WTC11 (cell line): ENCODE measurements around the gene PRR33. TPM values are rescaled to one million over a fixed set of nuclear protein-coding genes. Genes with fewer than 3 reads are reported as not detected.

Experiments used
- ATAC-seq: fragments of 200-7000 bp; cut with Tn5 transposase; 2 replicates; pipeline ENCODE4 v1.10.0; 2021; ENCODE audit warnings: mild to moderate bottlenecking, moderate library complexity
- CTCF ChIA-PET: fragments of 300-600 bp; sonication (Branson Sonifier 250); formaldehyde crosslinking; loops from one replicate; lab custom pipeline; 2021; ENCODE audit warnings: antibody characterized with exemption; lab: Charles Lee
- POLR2A ChIA-PET: fragments of 350-600 bp; sonication (Branson Sonifier 250); formaldehyde crosslinking; loops from one replicate; lab custom pipeline; 2021; ENCODE audit warnings: antibody characterized with exemption; lab: Charles Lee
- DNase-seq: peaks from one replicate; pipeline ENCODE4 v3.0.0; 2021; ENCODE audit warnings: low spot score
- H3K27ac Mint-ChIP-seq: 2 replicates; pipeline ENCODE4 v1.8.0; 2021; ENCODE audit warnings: mixed read lengths
- H3K27me3 Mint-ChIP-seq: 2 replicates; pipeline ENCODE4 v1.8.0; 2021; ENCODE audit warnings: low read depth, mild to moderate bottlenecking, moderate library complexity, mixed read lengths
- H3K36me3 Mint-ChIP-seq: 2 replicates; pipeline ENCODE4 v1.8.0; 2021; ENCODE audit warnings: mixed read lengths
- H3K4me1 Mint-ChIP-seq: 2 replicates; pipeline ENCODE4 v1.8.0; 2022; ENCODE audit warnings: mixed read lengths
- H3K4me3 Mint-ChIP-seq: 2 replicates; pipeline ENCODE4 v1.8.0; 2021; ENCODE audit warnings: mild to moderate bottlenecking, moderate library complexity, mixed read lengths
- H3K9me3 Mint-ChIP-seq: 2 replicates; pipeline ENCODE4 v1.8.0; 2021; ENCODE audit warnings: mixed read lengths
- CBFB ChIP-seq: sonication (generic); formaldehyde crosslinking; IDR thresholded peaks from 2 replicates; pipeline ENCODE4 v1.8.1; 2022; ENCODE audit warnings: mild to moderate bottlenecking, low read depth, missing genetic modification reagents
- E2F1 ChIP-seq: sonication (generic); formaldehyde crosslinking; IDR thresholded peaks from 2 replicates; pipeline ENCODE4 v1.8.0; 2022; ENCODE audit warnings: mild to moderate bottlenecking, missing genetic modification reagents
- ETV6 ChIP-seq: sonication (generic); formaldehyde crosslinking; IDR thresholded peaks from 2 replicates; pipeline ENCODE4 v1.8.1; 2022; ENCODE audit warnings: mild to moderate bottlenecking, missing genetic modification reagents
- IRF1 ChIP-seq: sonication (generic); formaldehyde crosslinking; IDR thresholded peaks from 2 replicates; pipeline ENCODE4 v1.8.0; 2023; ENCODE audit warnings: missing genetic modification reagents
- NR2C2 ChIP-seq: sonication (generic); formaldehyde crosslinking; IDR thresholded peaks from 2 replicates; pipeline ENCODE4 v1.8.0; 2022; ENCODE audit warnings: mild to moderate bottlenecking, missing genetic modification reagents
- NR3C1 ChIP-seq: sonication (generic); formaldehyde crosslinking; conservative IDR thresholded peaks from 2 replicates; pipeline ENCODE4 v1.8.1; 2023; ENCODE audit warnings: low read depth, mild to moderate bottlenecking, missing genetic modification reagents
- PRDM15 ChIP-seq: sonication (generic); formaldehyde crosslinking; IDR thresholded peaks from 2 replicates; pipeline ENCODE4 v1.8.0; 2022; ENCODE audit warnings: missing genetic modification reagents
- SP1 ChIP-seq: sonication (generic); formaldehyde crosslinking; conservative IDR thresholded peaks from 2 replicates; pipeline ENCODE4 v1.8.1; 2022; ENCODE audit warnings: missing genetic modification reagents
- ZNF425 ChIP-seq: fragments of 250-450 bp; sonication (Bioruptor Pico); conservative IDR thresholded peaks from 2 replicates; pipeline ENCODE4 v1.9.0; 2021; ENCODE audit warnings: mild to moderate bottlenecking
- total RNA-seq: library from RNA; stranded (reverse); gene quantifications from 3 replicates; pipeline ENCODE4 v1.2.3, GENCODE V29; 2021
- TF ChIP-seq, protein P1 (sequence below): sonication (generic); formaldehyde crosslinking; IDR thresholded peaks from 2 replicates; pipeline ENCODE4 v1.8.1; 2023; ENCODE audit warnings: mild to moderate bottlenecking, missing genetic modification reagents, moderate library complexity
- TF ChIP-seq, protein P2 (sequence below): sonication (generic); formaldehyde crosslinking; IDR thresholded peaks from 2 replicates; pipeline ENCODE4 v1.8.1; 2022; ENCODE audit warnings: low read depth, mild to moderate bottlenecking, moderate library complexity, missing genetic modification reagents, borderline replicate concordance
- TF ChIP-seq, protein P3 (sequence below): sonication (generic); formaldehyde crosslinking; IDR thresholded peaks from 2 replicates; pipeline ENCODE4 v1.8.1; 2023; ENCODE audit warnings: mild to moderate bottlenecking, missing genetic modification reagents, moderate library complexity

PRR33 gene
- total RNA-seq, 1 experiment from 2014 or later = not detected

DNA sequence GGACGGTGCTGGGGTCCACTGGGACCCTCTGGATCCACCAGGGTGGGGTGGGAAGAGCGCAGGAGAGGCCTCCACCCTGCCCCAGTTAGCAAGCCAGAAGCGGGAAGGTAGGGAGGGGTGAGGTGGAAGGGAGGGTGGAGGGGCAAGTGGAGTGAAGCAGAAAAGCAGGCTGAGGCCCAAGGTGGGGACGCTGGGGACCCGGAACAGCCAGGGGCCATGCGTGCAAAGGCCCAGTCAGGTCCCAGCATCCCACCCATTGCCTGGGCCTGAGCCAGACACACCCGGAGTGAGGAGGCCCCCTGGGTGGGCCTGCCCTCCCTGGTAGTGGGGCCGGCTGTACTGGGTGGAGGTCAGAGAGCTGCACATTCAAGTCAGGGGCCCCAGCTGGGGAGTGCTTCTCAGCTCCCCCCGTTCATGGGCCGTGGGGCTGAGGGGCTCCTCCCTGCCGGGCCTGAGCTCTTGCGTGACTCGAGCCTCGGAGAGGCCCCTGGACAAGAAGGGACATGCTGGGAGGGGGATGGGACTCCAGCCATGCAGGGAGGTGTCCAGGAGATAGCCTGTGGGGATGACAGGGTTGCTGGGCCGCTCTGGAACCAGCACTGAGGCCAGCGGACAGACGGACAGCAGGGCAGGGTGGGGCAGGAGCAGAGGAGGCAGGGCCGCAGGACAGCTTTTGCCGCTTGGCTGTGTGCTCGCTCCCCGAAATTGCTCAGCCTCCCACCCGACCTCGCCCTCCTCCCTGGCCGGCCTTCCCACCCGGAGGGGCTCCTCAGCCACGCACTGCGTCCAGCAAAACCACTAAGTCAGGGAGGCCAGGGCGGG lies 35.5 kb upstream of the PRR33 start:
- TF ChIP-seq SP1 = no peak
- no peak for TF ChIP-seq ETV6 (CRISPR knock-in tag)
- TF ChIP-seq PRDM15 = no peak
- TF ChIP-seq NR2C2 (CRISPR knock-in tag) = no peak
- TF ChIP-seq, protein P1, sequence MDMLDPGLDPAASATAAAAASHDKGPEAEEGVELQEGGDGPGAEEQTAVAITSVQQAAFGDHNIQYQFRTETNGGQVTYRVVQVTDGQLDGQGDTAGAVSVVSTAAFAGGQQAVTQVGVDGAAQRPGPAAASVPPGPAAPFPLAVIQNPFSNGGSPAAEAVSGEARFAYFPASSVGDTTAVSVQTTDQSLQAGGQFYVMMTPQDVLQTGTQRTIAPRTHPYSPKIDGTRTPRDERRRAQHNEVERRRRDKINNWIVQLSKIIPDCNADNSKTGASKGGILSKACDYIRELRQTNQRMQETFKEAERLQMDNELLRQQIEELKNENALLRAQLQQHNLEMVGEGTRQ (CRISPR knock-in tag) = no peak
- no peak for TF ChIP-seq ZNF425 (CRISPR knock-in tag)
- TF ChIP-seq E2F1 = no peak
- TF ChIP-seq, protein P2, sequence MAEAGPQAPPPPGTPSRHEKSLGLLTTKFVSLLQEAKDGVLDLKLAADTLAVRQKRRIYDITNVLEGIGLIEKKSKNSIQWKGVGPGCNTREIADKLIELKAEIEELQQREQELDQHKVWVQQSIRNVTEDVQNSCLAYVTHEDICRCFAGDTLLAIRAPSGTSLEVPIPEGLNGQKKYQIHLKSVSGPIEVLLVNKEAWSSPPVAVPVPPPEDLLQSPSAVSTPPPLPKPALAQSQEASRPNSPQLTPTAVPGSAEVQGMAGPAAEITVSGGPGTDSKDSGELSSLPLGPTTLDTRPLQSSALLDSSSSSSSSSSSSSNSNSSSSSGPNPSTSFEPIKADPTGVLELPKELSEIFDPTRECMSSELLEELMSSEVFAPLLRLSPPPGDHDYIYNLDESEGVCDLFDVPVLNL = no peak
- TF ChIP-seq CBFB (CRISPR knock-in tag) = no peak
- TF ChIP-seq, protein P3, sequence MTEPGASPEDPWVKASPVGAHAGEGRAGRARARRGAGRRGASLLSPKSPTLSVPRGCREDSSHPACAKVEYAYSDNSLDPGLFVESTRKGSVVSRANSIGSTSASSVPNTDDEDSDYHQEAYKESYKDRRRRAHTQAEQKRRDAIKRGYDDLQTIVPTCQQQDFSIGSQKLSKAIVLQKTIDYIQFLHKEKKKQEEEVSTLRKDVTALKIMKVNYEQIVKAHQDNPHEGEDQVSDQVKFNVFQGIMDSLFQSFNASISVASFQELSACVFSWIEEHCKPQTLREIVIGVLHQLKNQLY (CRISPR knock-in tag) = no peak
- TF ChIP-seq IRF1 (CRISPR knock-in tag) = no peak
- TF ChIP-seq NR3C1 (CRISPR knock-in tag) = no peak
- POLR2A ChIA-PET = no interaction called here
- CTCF ChIA-PET = interaction anchor here (1.0 kb wide), 1 partner anchor 45 kb away, joined by 4 read pairs; no protein-coding TSS in a partner anchor
- Mint-ChIP-seq H3K36me3 (no peaks in the 10 kb centered on the region), H3K9me3 (no peaks in the 10 kb centered on the region), H3K4me1 (no peaks in the 10 kb centered on the region), H3K4me3 (no peak overlapping the region), H3K27me3 (no peaks in the 10 kb centered on the region; the same call in 1 of the 2 replicates), H3K27ac (no peak overlapping the region)
- no peak for ATAC-seq
- no peak for DNase-seq
